HL-60/S4 (cell line): ENCODE data around the gene CCKAR.

Source experiments
- in situ Hi-C: fragments of 300-500 bp; cut with MboI; formaldehyde crosslinking; loops from 2 replicates; pipeline ENCODE4 v1.14.3; 2022; ENCODE audit warnings: low sequenced_read_pairs

The CCKAR gene

GRCh38 chr4:26462874-26463273 is 27.4 kb downstream of the CCKAR start:
- in situ Hi-C loops: loop anchor here (25.0 kb wide), 1 partner anchor 549 kb away; no protein-coding TSS in a partner anchor

GRCh38 chr4:26459756-26460530 is 30.3 kb downstream of the CCKAR start:
- in situ Hi-C loops: loop anchor here (25.0 kb wide), 1 partner anchor 552 kb away; no protein-coding TSS in a partner anchor

GRCh38 chr4:26459054-26459755 is 31.1 kb downstream of the CCKAR start:
- in situ Hi-C loops: loop anchor here (25.0 kb wide), 1 partner anchor 553 kb away; no protein-coding TSS in a partner anchor

- in situ Hi-C loops: loop anchor here (25.0 kb wide), 1 partner anchor 554 kb away; no protein-coding TSS in a partner anchor
These were observed 32.1 kb downstream of the CCKAR start for GRCh38 chr4:26458157-26458561.

- in situ Hi-C loops: loop anchor here (25.0 kb wide), 1 partner anchor 555 kb away; no protein-coding TSS in a partner anchor
These were observed 32.9 kb downstream of the CCKAR start for GRCh38 chr4:26457412-26457811.

- in situ Hi-C loops: loop anchor here (25.0 kb wide), 1 partner anchor 557 kb away; no protein-coding TSS in a partner anchor
These were observed 34.7 kb downstream of the CCKAR start for GRCh38 chr4:26455571-26455970.

- in situ Hi-C loops: loop anchor here (25.0 kb wide), 1 partner anchor 557 kb away; no protein-coding TSS in a partner anchor
These were observed 35.3 kb downstream of the CCKAR start for GRCh38 chr4:26454961-26455360.

- in situ Hi-C loops: loop anchor here (25.0 kb wide), 1 partner anchor 559 kb away; no protein-coding TSS in a partner anchor
These were observed 37.4 kb downstream of the CCKAR start for GRCh38 chr4:26452565-26453531.

- in situ Hi-C loops: loop anchor here (25.0 kb wide), 1 partner anchor 561 kb away; no protein-coding TSS in a partner anchor
These were observed 38.7 kb downstream of the CCKAR start for GRCh38 chr4:26451597-26451996.

GRCh38 chr4:26450418-26450817 is 39.9 kb downstream of the CCKAR start:
- in situ Hi-C loops: loop anchor here (25.0 kb wide), 1 partner anchor 562 kb away; no protein-coding TSS in a partner anchor

GRCh38 chr4:26447378-26447777 is 42.9 kb downstream of the CCKAR start:
- in situ Hi-C loops: no loop called here

GRCh38 chr4:26441771-26442170 is 48.5 kb downstream of the CCKAR start:
- in situ Hi-C loops: no loop called here

GRCh38 chr4:26441102-26441501 is 49.2 kb downstream of the CCKAR start:
- in situ Hi-C loops: no loop called here

- in situ Hi-C loops: no loop called here
These were observed 56.1 kb downstream of the CCKAR start for GRCh38 chr4:26434030-26434639.

GRCh38 chr4:26433556-26433955 is 56.7 kb downstream of the CCKAR start:
- in situ Hi-C loops: no loop called here

- in situ Hi-C loops: no loop called here
These were observed 57.9 kb downstream of the CCKAR start for GRCh38 chr4:26432419-26432818.

- in situ Hi-C loops: no loop called here
These were observed 58.7 kb downstream of the CCKAR start for GRCh38 chr4:26431461-26432180.
